NB4 (cell line): Measurements from ENCODE around the gene CCDC7.

ENCODE experiments used
- DNase-seq: peaks from one replicate; pipeline ENCODE4 v3.0.0; 2010; ENCODE audit warnings: low read depth
- H3K4me3 ChIP-seq: one replicate; pipeline ENCODE4 v1.5.1; 2011; ENCODE audit warnings: mild to moderate bottlenecking, low read depth, low read length, moderate library complexity
- CTCF ChIP-seq: IDR thresholded peaks from one replicate; pipeline ENCODE4 v1.5.1; 2012; ENCODE audit warnings: low read depth, low read length
- MAX ChIP-seq: IDR thresholded peaks from 2 replicates; pipeline ENCODE4 v1.6.1; 2011; ENCODE audit warnings: low read depth, low read length
- MYC ChIP-seq: IDR thresholded peaks from 2 replicates; pipeline ENCODE4 v1.6.1; 2011; ENCODE audit warnings: low read depth, low read length
- POLR2A ChIP-seq: IDR thresholded peaks from 2 replicates; pipeline ENCODE4 v1.6.1; 2011; ENCODE audit warnings: mild to moderate bottlenecking; ENCODE audit not compliant: insufficient read length; ENCODE audit errors: extremely low read depth

The CCDC7 gene

GRCh38 chr10:32415361-32415760, 30.6 kb upstream of the CCDC7 start:
- TF ChIP-seq MYC, result no peak
- TF ChIP-seq CTCF, result no peak
- no peak for TF ChIP-seq MAX
- TF ChIP-seq POLR2A, result no peak
- H3K4me3 ChIP-seq, result no peak overlapping the region
- DNase-seq, result no peak

- no peak for TF ChIP-seq CTCF
- TF ChIP-seq POLR2A, result no peak
- no peak for TF ChIP-seq MYC
- no peak for TF ChIP-seq MAX
- DNase-seq, result no peak
- no peak overlapping the region for H3K4me3 ChIP-seq
Measured at GRCh38 chr10:32417911-32418547, 27.9 kb upstream of the CCDC7 start.

- no peak for TF ChIP-seq MAX
- no peak for TF ChIP-seq POLR2A
- TF ChIP-seq MYC, result no peak
- TF ChIP-seq CTCF, result no peak
- DNase-seq, result no peak
- H3K4me3 ChIP-seq, result no peak overlapping the region
Measured at GRCh38 chr10:32418572-32418971, 27.4 kb upstream of the CCDC7 start.

GRCh38 chr10:32419615-32420014, 26.3 kb upstream of the CCDC7 start:
- no peak overlapping the region for H3K4me3 ChIP-seq
- DNase-seq, result no peak
- TF ChIP-seq MAX (no peak), CTCF (no peak), MYC (no peak), POLR2A (no peak)

GRCh38 chr10:32426186-32426585, 19.8 kb upstream of the CCDC7 start:
- TF ChIP-seq POLR2A (no peak), CTCF (no peak), MAX (no peak), MYC (no peak)
- no peak overlapping the region for H3K4me3 ChIP-seq
- DNase-seq, result no peak
